ENCODE results near the gene NUP214. TPM values are rescaled to one million over a fixed set of nuclear protein-coding genes. Genes with fewer than 3 reads are reported as not detected.

The NUP214 gene
- total RNA-seq, 1 donor from 2014 or later: 24.7 TPM

- no peak for TF ChIP-seq CTCF (IDR thresholded peaks at IDR 0.05; ENCODE audit: borderline replicate concordance)
- peak overlapping the region; percentile 87 for H3K27ac ChIP-seq (replicated peaks)
- DNase-seq: no peak
- no peaks in the 10 kb centered on the region for H3K9me3 ChIP-seq (replicated peaks)
- H3K4me1 ChIP-seq: peaks cover 85% of the 10 kb centered on the region
- H3K27me3 ChIP-seq (ENCODE audit: low read depth): no peaks in the 10 kb centered on the region
- intact Hi-C loops (cut with micrococcal nuclease): no loop called here
- H3K36me3 ChIP-seq: peaks cover 36% of the 10 kb centered on the region
- H3K4me3 ChIP-seq: no peak overlapping the region
These were observed 132.1 kb downstream of the NUP214 start for GRCh38 chr9:131257266-131258025.

GRCh38 chr9:131258186-131258585 is 132.8 kb downstream of the NUP214 start:
- peaks cover 43% of the 10 kb centered on the region for H3K36me3 ChIP-seq

GRCh38 chr9:131258698-131259431 is 133.5 kb downstream of the NUP214 start:
- DNase-seq: no peak
- Histone ChIP-seq H3K4me1 (peaks cover 89% of the 10 kb centered on the region), H3K27ac (replicated peaks) (peak overlapping the region; percentile 87), H3K36me3 (peaks cover 44% of the 10 kb centered on the region), H3K4me3 (no peak overlapping the region), H3K9me3 (replicated peaks) (no peaks in the 10 kb centered on the region), H3K27me3 (ENCODE audit: low read depth) (no peaks in the 10 kb centered on the region)
- intact Hi-C loops (cut with micrococcal nuclease): no loop called here
- no peak for TF ChIP-seq CTCF (IDR thresholded peaks at IDR 0.05; ENCODE audit: borderline replicate concordance)

More at GRCh38 chr9:131258186-131258585, 132.8 kb downstream of the NUP214 start:
- Histone ChIP-seq H3K27me3 (ENCODE audit: low read depth) (no peaks in the 10 kb centered on the region), H3K4me3 (no peak overlapping the region), H3K27ac (replicated peaks) (peak overlapping the region; percentile 87), H3K9me3 (replicated peaks) (no peaks in the 10 kb centered on the region), H3K4me1 (peaks cover 90% of the 10 kb centered on the region)
- peak; percentile 72 for DNase-seq
- intact Hi-C loops (cut with micrococcal nuclease): no loop called here
- no peak for TF ChIP-seq CTCF (IDR thresholded peaks at IDR 0.05; ENCODE audit: borderline replicate concordance)

GRCh38 chr9:131259432-131259898 is 134.1 kb downstream of the NUP214 start:
- H3K4me3 ChIP-seq: no peak overlapping the region
- peak overlapping the region; percentile 28 for H3K27ac ChIP-seq (replicated peaks)
- TF ChIP-seq CTCF (IDR thresholded peaks at IDR 0.05; ENCODE audit: borderline replicate concordance): no peak
- DNase-seq: no peak
- peaks cover 89% of the 10 kb centered on the region for H3K4me1 ChIP-seq
- H3K36me3 ChIP-seq: peaks cover 44% of the 10 kb centered on the region
- intact Hi-C loops (cut with micrococcal nuclease): no loop called here
- H3K9me3 ChIP-seq (replicated peaks): no peaks in the 10 kb centered on the region
- no peaks in the 10 kb centered on the region for H3K27me3 ChIP-seq (ENCODE audit: low read depth)

GRCh38 chr9:131259916-131260597 is 134.7 kb downstream of the NUP214 start:
- intact Hi-C loops (cut with micrococcal nuclease): no loop called here
- H3K27ac ChIP-seq (replicated peaks): peak overlapping the region; percentile 28
- no peaks in the 10 kb centered on the region for H3K9me3 ChIP-seq (replicated peaks)
- DNase-seq: no peak
- no peak for TF ChIP-seq CTCF (IDR thresholded peaks at IDR 0.05; ENCODE audit: borderline replicate concordance)
- H3K4me1 ChIP-seq: peaks cover 89% of the 10 kb centered on the region
- peaks cover 44% of the 10 kb centered on the region for H3K36me3 ChIP-seq
- H3K27me3 ChIP-seq (ENCODE audit: low read depth): no peaks in the 10 kb centered on the region
- no peak overlapping the region for H3K4me3 ChIP-seq

All from left ventricle myocardium inferior (tissue), 1 donor.